Activated CD4-positive, alpha-beta T cell treated with anti-CD3 and anti-CD28 coated beads, Interleukin-2, Interleukin-4, amounts not matched to agents 100 ng/mL and 50 ng/mL, durations not matched to agents 16 hours and 8 hours (primary cell): ENCODE measurements around the gene PAM16.

Experiments used
- DNase-seq: peaks from one replicate; pipeline ENCODE4 v3.0.0-alpha.2; 2020; ENCODE audit warnings: low spot score

The PAM16 gene

DNA sequence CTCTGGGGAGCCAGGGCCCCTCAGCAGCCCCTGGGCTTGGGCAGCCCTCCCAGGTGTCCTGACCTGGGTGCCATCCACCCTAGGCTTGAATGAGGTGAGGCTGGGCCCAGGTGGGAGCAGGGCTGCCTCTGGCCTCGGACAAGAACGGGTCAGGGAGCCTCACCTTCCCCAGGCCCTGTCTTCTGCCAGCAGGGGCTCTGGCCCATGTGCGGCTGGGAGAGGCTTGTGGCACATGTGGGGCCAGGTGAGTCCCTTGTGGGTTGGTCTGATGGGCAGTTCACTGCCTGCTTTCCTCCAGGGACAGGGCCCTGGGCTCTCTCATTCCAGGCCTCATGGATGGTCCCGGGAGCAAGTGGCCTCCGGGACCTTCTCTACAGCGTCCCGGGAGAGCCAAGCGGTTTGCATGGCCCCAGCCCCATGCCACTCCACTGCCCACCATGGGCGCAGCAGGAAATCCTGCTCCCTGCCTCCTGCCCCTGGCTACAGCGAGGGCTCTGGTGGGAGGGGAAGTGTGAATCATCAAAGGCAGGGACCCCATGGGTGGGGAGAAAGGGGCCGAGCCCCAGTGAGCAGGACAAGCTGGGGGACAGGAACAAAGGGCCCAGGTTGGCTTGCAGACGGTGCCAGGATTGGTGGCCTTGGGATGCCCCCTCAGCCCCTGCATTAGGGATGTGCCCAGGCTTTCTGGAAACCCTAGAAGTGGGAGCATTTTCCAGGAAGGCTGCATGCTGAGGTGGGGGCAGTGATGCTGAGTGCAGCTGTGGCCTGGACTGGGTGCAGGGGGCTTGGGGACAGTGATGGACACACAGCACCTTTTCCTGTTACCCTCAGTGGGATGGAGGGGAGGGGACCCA is 32.7 kb upstream of the PAM16 start:
- DNase-seq = no peak

DNA sequence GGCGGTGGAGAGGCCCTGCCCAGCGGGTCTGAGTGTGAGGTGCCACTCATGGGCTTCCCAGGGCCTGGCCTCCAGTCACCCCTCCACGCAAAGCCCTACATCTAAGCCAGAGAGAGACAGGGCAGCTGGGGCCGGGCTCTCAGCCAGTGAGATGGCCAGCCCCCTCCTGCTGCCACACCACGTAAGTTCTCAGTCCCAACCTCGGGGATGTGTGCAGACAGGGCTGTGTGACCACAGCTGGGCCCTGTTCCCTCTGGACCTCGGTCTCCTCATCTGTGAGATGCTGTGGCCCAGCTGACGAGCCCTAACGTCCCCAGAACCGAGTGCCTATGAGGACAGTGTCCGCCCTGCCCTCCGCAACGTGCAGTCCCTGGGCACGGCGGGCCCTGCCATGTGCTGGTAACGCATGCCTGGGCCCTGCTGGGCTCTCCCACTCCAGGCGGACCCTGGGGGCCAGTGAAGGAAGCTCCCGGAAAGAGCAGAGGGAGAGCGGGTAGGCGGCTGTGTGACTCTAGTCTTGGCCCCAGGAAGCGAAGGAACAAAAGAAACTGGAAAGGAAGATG is 31.8 kb upstream of the PAM16 start:
- DNase-seq = no peak

DNA sequence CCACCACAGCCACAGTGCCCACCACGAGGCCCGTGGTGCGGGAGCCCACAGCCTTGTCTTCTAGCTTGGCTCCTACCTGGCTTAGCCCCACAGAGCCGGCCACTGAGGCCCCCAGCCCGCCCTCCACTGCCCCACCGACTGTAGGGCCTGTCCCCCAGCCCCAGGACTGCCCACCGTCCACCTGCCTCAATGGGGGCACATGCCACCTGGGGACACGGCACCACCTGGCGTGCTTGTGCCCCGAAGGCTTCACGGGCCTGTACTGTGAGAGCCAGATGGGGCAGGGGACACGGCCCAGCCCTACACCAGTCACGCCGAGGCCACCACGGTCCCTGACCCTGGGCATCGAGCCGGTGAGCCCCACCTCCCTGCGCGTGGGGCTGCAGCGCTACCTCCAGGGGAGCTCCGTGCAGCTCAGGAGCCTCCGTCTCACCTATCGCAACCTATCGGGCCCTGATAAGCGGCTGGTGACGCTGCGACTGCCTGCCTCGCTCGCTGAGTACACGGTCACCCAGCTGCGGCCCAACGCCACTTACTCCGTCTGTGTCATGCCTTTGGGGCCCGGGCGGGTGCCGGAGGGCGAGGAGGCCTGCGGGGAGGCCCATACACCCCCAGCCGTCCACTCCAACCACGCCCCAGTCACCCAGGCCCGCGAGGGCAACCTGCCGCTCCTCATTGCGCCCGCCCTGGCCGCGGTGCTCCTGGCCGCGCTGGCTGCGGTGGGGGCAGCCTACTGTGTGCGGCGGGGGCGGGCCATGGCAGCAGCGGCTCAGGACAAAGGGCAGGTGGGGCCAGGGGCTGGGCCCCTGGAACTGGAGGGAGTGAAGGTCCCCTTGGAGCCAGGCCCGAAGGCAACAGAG is 31.0 kb upstream of the PAM16 start:
- no peak for DNase-seq

DNA sequence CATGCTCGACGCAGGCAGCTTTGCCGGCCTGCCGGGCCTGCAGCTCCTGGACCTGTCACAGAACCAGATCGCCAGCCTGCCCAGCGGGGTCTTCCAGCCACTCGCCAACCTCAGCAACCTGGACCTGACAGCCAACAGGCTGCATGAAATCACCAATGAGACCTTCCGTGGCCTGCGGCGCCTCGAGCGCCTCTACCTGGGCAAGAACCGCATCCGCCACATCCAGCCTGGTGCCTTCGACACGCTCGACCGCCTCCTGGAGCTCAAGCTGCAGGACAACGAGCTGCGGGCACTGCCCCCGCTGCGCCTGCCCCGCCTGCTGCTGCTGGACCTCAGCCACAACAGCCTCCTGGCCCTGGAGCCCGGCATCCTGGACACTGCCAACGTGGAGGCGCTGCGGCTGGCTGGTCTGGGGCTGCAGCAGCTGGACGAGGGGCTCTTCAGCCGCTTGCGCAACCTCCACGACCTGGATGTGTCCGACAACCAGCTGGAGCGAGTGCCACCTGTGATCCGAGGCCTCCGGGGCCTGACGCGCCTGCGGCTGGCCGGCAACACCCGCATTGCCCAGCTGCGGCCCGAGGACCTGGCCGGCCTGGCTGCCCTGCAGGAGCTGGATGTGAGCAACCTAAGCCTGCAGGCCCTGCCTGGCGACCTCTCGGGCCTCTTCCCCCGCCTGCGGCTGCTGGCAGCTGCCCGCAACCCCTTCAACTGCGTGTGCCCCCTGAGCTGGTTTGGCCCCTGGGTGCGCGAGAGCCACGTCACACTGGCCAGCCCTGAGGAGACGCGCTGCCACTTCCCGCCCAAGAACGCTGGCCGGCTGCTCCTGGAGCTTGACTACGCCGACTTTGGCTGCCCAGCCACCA is 30.2 kb upstream of the PAM16 start:
- DNase-seq = no peak

DNA sequence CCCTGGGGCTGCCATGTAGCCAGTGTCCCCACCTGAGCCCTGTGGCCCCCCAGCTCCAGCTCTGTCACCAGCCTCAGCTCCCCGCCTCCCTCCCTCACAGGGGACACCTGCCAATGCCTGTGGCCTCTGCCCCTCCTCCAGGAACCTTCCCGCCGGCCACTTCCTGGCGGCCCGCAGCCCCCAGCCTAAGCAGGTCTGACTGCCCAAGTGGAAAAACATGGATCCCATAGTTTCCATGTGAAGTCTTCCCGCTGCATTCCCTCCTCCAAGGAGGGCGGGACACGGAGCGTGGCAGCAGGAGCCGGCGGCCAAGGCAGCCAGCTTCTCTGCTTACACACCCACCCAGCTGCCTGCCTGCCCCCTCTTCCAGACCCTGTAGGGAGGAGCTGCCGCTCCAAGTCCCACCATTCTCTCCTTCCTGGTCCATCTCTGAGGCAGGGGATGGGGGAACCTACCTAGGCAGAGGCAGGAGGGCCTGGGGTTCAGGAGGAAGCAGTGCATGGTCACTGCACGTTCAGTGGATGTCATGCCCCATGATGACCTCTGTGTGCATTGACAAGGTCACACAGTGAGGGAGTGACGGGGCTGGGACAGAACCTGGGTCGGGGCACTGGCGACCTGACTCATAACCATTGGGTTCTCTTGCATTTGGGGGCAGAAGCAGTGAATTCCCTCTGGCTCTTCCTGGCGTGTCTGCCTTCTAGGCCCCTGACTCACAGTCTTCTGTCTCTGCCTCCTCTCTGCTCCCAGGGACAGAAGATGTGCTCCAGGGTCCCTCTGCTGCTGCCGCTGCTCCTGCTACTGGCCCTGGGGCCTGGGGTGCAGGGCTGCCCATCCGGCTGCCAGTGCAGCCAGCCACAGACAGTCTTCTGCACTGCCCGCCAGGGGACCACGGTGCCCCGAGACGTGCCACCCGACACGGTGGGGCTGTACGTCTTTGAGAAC is 29.3 kb upstream of the PAM16 start:
- no peak for DNase-seq

DNA sequence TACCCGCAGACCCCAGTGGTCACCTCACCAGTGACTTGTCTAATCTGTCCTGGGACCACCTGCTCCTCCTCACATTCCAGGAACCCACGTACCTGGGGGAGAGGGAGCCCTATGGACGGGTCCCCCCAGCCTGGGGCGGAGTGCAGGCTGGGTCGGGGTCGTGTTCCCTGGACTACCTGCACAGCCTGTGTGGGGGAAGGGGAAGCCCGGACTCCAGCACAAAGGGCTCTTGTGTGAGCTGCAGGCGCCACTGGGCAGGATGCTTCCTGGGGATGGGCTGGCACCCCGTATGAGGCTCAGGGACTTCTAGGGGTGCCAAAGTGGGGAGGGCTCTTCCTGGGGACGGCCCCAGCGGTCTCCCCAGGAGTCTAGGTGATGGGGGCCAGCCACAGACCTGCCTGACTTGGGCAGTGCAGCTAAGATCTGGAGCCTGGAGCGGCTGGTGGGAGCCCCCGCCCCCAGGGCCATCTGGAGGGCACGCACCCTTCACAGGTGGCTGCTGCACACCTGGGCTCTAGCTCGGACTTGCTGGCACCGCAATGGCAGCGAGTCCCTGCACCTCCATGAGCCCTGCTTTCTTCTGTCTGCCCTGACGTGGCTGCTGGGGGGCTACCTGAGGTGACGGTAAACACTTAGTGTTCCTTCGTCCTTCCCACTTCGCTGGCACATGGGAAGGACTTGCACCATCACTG is 28.0 kb upstream of the PAM16 start:
- DNase-seq = no peak

DNA sequence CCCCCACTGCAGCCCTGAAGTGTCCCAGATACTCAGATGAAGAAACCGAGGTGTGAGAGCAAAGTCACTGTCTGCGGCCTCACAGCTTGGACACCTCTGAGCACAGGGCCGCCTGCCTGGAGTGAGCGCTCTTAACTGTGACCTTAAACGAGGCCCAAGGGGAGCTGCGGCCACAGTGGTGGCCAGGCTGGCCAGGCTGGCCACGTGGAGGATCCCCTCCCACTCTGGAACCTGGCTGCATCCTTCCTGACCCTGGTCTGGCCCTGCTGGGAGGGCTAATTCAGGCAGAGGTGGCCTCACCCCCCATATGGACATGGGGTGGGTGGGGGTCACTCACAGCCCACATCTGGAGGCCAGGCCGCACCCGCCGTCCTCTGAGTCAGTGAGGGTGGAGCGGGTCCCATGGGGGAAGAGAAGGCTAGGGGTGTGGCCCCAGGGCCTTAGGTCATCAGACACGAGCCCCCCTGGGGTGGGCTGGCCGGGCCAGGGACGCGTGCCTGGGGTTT is 27.1 kb upstream of the PAM16 start:
- DNase-seq = no peak

DNA sequence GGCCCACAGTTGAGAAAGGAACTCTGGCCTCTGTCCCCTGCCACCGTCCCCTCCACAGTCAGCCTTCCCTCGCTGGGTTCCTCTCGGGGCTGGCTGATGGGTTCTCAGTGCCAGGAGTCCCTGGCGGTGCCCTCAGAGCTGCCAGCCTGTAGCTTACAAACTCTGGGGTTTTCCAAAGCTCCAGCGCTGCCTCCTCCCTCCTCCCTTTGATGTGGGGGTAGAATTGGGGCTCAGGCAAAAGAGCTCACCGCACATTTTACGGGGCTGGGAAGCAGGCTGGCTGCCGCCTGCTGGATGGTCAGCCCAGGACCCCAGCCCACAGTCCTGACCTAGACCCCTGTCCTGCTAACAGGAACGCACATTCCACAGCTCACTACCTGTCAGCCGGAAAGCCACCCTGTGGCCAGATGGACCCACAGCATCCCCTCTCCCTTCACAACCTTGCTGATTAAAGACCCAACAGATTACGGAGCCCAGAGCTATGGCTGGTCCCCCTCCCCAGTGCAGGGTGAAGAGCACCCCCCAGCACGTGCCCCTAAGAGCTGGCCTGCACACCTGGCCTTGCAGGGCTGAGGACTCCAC is 26.5 kb upstream of the PAM16 start:
- DNase-seq = no peak

DNA sequence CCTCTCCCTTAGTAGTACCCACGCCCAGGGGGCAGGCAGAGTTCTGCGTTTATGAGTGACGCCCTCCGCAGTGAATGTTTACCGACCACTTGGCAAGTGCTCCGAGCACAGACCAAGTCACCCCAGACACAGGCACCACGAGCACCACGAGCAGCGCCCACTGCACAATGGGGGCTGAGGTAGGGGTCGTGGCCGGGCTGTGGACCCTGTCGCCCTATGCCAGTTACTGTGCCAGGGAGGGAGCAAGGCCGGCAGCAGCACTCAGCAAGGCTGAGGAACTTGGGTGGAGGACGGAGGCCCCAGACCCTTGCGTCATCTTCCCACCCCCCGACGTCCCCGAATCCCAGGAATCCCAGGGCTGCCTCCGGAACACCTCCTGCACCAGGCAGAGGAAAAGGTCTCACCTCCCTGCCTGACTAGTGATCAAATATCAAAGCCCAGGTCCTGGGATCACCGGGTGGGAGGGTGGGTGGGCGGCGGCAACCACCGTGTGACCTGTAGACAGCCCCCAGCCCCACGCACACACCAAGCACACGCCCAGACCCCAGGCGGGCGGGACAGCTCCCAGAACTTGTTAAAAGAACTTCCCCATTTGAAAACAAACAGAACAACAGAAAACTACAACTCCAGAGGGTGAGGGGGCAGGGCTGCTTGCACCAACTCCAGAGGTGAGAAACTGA is 25.9 kb upstream of the PAM16 start:
- DNase-seq = no peak

DNA sequence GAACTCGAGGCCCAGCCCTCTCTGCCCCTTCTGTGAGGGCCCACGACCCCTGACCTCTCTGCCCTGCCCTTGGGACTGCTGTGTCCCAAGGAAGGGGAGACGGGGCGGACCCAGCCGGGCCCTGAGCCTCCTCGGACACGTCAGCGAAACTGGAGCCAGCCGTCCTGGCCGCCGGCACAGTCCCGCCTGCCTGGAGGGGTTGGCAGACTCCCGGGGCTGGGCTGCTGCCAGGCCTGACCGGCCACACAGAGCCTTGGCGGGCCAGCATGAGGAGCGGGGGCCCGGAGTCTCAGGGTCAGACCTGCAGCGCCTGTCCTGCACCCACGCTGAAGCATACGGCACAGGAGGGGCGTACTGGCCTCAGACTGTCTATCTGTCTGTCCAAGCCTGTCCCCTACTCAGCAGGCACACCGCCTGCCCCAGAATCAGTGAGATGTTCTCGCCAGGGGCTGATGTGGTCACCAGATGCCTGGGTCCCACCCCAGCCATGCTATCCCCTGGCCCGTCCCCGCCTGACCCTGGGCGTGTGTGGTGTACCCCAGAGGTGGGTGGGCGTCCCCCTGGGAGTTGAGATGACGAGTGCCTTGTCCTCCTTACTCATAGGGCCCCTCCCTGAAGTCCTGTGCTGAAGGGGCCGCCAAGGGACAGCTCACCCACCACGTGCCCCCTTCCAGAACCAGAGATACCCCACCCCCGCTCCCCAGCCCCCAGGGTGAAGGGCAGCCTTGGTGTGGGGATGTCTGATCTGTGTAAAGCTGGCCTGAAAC is 25.2 kb upstream of the PAM16 start:
- no peak for DNase-seq

DNA sequence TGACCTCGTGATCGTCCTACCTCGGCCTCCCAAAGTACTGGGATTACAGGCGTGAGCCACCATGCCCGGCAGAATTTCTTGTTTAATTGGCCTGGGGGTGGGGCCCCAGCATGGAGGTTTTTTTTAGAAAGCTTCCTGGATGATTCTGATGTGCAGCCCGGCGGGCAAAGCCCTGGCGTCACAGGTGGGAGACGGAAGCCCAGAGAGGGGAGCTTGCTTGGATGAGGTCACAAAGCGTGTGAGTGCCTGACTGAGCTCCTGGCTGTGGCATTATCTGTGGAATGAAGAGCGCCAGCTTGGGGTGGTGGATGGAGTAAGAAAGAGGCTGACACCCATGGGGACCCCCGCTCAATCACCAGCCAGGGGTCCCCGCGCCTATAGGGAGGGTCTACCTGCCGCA is 24.6 kb upstream of the PAM16 start:
- DNase-seq = no peak

DNA sequence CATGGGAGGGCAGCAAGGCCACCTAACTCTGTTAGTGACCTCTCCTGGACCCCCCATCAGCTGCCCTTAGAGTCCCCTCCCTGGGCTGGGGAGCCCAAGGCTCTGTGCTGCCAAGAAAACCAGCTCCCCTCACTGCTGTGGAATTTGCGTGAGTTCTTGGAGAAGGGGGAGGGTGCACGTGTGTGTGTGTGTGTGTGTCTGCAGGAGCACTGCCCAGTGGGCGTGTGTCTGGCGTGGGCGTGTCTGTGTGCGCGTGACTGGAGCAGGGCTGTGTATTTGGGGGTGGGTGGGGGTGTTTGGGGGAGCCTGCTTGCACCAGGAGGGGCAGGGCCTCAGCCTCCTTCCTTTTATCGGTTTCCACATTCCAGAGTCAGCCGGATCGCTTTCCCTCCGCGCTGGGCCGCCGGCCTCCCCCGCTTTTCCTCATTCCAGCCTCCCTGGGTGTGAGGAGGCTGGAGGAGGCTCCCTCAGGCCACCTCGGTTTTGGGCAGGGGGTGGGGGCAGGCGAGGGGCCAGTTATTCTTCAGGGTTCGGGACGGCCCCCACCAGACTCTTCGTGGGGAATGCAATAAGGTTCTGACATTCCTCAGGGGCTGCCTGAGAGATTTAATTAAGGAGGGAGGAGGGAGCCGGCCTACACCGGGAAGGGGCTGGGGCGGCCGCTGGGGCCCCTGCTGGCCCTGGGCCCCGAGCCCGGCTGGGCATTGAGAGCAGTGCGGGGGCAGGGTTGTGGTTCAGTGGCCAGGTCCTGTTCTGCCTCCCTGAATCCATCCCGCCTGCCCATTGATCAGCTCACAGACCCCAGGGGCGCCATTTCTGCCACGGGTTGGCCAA is 23.0 kb upstream of the PAM16 start:
- no peak for DNase-seq

DNA sequence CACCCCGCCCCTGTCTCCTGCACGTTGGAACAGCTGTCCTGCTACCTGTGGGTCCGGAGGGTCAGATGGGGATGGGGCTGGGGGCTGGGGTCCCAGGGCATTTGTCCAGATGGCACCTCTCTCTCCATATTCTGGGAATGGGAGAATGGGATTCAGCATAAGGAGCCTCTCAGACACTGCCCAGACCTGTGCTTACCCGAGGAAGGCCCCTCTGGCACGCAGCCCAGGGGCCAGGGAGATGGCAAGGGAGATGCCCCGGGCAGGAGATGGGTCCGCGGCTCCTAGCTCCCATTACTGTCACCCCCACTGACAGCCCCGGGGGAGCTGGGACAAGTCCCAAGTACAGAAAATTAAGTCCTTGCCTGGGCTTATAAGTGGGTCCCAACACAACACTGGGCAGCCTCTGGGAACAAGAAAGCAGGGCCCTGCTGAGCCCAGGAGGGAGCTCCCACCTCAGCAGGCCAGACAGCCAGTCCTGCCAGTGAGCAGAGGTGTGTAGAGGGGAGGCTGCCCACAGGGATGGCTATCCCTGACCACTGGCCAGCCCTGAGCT is 22.3 kb upstream of the PAM16 start:
- DNase-seq = no peak

DNA sequence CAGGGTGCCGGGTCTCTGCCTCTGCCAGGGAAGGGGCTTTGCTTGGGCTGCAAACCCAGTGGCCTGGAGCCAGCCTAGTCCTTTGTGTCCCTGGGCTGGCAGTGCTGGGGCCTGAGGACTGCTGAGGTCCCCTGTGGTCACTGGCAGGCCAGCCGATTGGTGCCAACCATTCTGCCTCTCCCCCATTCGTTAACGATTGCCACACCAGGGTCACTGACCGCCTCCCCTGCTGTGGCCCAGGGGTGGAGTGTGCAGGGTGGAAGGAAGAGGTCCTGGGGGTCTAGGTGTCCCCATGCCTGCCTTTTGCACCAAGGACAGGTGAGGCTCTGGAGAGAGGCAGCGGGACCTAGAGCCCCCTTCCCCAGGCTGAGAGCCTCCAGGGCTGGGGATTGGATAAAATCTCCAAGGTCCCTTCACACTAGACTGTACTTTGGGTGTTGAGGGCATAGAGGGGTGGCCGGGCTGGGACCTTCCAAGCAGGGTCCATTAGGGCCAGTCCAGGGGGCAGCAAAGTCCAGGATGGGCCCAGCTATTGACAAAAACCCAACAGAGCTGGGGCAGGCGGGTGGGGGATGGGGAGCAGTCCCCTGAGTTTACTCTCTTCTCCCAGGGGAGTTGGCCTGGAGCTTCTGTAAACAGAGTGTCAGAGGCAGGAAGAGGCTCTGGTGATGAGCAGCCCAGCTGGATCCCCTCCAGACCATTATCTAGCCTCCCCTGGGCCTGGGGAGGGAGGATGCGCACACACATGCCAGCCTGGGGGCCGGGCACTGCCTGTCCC is 21.6 kb upstream of the PAM16 start:
- DNase-seq = no peak

DNA sequence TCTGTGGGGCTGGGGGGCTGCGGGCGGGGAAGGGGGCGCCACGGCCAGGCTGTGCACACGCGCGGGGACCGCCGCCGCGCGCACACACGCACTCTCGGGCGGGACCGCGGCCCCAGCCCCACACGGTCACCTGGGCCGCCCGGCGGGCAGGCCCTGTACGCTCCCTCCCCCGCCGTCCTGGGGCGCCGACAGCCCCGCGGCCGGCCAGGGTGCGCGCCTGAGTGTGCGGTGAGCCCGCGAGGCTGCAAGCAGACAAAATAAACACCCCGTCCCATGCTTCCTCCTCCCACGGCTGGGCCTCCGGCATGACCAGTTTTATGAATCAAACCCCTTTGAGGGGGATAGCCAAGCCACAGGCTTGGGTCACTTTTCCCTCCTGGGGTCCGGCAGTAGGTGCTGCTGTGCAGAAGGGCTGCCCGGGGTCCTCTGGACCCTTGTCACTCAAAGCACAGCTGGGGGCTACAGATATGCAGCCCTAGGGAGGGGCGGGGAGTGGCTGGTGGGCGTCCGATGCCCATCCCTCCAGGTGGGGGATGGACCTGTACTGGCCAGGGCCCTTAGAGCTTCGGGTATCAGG is 21.0 kb upstream of the PAM16 start:
- no peak for DNase-seq
